Loucy (cell line): Measurements from ENCODE around the gene CCDC81.

Source experiments
- CTCF ChIP-seq: fragments of 200-600 bp; sonication (generic); conservative IDR thresholded peaks from 2 replicates; pipeline ENCODE4 v1.5.1; 2014; ENCODE audit warnings: mild to moderate bottlenecking, antibody characterized with exemption, low read length
- EZH2phosphoT487 ChIP-seq: fragments of 200-600 bp; IDR thresholded peaks from 2 replicates; pipeline ENCODE4 v1.6.1; 2018; ENCODE audit warnings: antibody characterized with exemption, mild to moderate bottlenecking, moderate library complexity, borderline replicate concordance

DNA sequence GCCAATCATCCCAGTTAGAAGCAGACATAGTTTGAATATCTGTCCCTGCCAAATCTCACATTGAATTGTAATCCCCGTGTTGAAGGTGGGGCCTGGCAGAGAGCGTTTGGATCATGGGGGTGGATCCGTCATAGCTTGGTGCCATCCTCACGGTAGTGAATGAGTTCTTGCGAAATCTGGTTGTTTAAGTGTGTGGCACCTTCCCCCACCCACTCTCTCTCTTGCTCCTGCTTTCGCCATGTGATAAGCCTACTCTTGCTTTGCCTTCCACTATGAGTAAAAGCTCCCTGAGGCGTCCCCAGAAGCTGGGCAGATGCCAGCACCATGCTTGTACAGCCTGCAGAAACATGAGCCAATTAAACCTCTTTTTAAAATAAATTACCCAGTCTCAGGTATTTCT is 5.0 kb upstream of the CCDC81 start:
- no peak for TF ChIP-seq EZH2phosphoT487
- no peak for TF ChIP-seq CTCF
